ENCODE measurements around the gene HGD.

DNA sequence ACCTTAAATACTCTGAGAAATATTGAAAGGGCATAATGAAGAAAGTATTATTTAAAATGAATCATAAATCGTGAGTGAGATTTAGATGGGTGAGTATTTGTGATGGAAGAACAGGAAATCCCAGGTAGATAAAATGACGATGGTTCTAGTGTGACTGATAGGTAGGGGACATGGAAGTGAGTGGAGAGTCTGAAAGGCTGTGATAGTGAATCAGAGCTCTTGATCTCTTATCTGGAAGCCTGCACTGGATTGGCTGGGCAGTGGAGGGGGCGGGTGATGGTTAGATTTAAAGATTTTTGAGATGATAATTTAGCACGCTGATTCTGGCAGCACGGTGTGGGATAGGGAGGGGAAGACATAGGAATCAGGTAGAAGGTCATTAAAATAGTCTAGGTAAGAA lies 20.1 kb downstream of the HGD start:
- TF ChIP-seq, protein P1, sequence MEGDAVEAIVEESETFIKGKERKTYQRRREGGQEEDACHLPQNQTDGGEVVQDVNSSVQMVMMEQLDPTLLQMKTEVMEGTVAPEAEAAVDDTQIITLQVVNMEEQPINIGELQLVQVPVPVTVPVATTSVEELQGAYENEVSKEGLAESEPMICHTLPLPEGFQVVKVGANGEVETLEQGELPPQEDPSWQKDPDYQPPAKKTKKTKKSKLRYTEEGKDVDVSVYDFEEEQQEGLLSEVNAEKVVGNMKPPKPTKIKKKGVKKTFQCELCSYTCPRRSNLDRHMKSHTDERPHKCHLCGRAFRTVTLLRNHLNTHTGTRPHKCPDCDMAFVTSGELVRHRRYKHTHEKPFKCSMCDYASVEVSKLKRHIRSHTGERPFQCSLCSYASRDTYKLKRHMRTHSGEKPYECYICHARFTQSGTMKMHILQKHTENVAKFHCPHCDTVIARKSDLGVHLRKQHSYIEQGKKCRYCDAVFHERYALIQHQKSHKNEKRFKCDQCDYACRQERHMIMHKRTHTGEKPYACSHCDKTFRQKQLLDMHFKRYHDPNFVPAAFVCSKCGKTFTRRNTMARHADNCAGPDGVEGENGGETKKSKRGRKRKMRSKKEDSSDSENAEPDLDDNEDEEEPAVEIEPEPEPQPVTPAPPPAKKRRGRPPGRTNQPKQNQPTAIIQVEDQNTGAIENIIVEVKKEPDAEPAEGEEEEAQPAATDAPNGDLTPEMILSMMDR (conservative IDR thresholded peaks at IDR 0.05), result no peak
- TF ChIP-seq ZFX (IDR thresholded peaks at IDR 0.05), result no peak
